Measurements from ENCODE around the gene YY1.

Gene YY1

DNA sequence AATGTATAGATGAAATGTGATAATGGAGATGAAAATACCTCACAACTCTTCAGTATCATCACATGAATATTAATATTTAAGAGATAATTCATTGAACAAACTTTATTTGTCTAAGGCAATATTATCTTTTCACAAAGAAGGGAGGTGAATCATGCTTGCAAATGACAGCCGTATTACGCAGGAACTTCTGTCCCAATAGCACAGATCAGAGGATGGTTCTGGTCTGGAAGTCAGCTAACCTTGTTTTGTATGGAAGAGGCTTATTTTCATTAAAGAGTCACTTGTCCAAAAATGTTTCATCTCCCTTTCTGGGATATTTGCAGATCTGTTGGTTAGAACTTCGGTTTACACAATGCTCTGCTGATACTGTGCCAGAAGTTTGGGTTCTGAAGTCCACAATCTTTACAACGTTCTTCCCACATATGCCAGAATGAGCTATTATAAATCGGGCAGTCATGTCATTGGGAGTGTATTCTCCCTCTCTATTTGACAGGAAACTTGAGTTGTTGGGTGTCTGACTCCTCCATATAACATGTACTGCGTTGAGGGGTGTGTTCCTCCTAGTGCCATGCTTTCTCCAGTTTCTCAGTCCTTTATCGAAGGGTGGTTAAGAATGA lies 29.8 kb downstream of the YY1 start:
- no peak overlapping the region for H3K27ac ChIP-seq (ENCODE audit: extremely low read depth, low read depth, low read length)
- no peak overlapping the region for H3K4me3 ChIP-seq (ENCODE audit: low read depth, low read length)
- ChIA-PET POLR2A (interaction anchor here (0.5 kb wide), 1 partner anchor 20 kb away, joined by 4 read pairs; no protein-coding TSS in a partner anchor), CTCF (interaction anchor here (0.7 to 1.7 kb wide), 8 partner anchors 10 to 384 kb away, joined by 3 to 6 read pairs (median 4); no protein-coding TSS in a partner anchor)
- H3K36me3 ChIP-seq (ENCODE audit: control insufficient read depth in 2 of 2, insufficient read depth in 1 of 2, low read length in 2 of 2): peaks cover 17 to 44% of the 10 kb centered on the region in 2 experiments; a peak in 2 of 3 replicates
- H3K4me1 ChIP-seq (ENCODE audit: control insufficient read depth, insufficient read depth, low read length): peaks cover 6% of the 10 kb centered on the region
- H3K9me3 ChIP-seq (ENCODE audit: control insufficient read depth, insufficient read depth, low read depth, low read length): no peaks in the 10 kb centered on the region
- TF ChIP-seq IKZF3 (tag by site-specific recombination; IDR thresholded peaks at IDR 0.05): no peak
- TF ChIP-seq ZNF600 (tag by site-specific recombination; IDR thresholded peaks at IDR 0.05): 0 out of 2 replicates have a peak, but pooled peaks have one; percentile 48

- ChIA-PET POLR2A (no interaction called here), CTCF (interaction anchor here (0.6 to 1.7 kb wide), 12 partner anchors 10 to 1319 kb away, joined by 3 to 8 read pairs (median 3); no protein-coding TSS in a partner anchor)
- peaks cover 10 to 51% of the 10 kb centered on the region in 2 experiments for H3K36me3 ChIP-seq (ENCODE audit: control insufficient read depth in 2 of 2, insufficient read depth in 1 of 2, low read length in 2 of 2)
- peaks cover 11% of the 10 kb centered on the region for H3K4me1 ChIP-seq (ENCODE audit: control insufficient read depth, insufficient read depth, low read length)
- no peaks in the 10 kb centered on the region for H3K9me3 ChIP-seq (ENCODE audit: control insufficient read depth, insufficient read depth, low read depth, low read length)
- TF ChIP-seq KLF9 (tag by site-specific recombination; IDR thresholded peaks at IDR 0.05; ENCODE audit: low read depth) (no peak), ZNF660 (tag by site-specific recombination; IDR thresholded peaks at IDR 0.05) (no peak), ZNF132 (tag by site-specific recombination; IDR thresholded peaks at IDR 0.05; ENCODE audit: borderline replicate concordance) (no peak), ZNF654 (tag by site-specific recombination; IDR thresholded peaks at IDR 0.05; ENCODE audit: low read depth) (peak; percentile 23)
- H3K27ac ChIP-seq (ENCODE audit: extremely low read depth, low read depth, low read length): peak overlapping the region; percentile 46; the same call in 1 of the 2 replicates
- no peak overlapping the region for H3K4me3 ChIP-seq (ENCODE audit: low read depth, low read length)
These were observed 32.4 kb downstream of the YY1 start for GRCh38 chr14:100271247-100271939.

DNA sequence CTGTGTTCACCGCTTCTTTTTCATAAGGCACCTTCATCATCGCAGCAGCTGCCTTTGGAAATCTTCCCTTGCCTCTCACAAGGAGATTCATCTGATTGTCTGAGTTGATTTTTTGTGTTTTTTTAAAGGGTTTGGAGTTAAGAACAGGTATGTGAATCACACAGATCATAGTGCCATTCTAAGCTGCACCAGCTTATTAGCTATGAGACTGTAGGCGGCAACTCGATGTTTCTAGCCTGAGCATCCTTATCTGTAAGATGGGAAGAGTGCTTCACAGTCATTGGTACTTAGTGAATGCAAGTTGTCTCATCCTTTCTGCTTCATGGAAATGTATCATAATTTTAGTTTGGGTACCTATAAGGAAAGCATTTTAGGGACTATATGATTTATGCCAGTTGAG lies 35.3 kb downstream of the YY1 start:
- Histone ChIP-seq H3K4me1 (ENCODE audit: control insufficient read depth, insufficient read depth, low read length) (peaks cover 11% of the 10 kb centered on the region), H3K27ac (ENCODE audit: extremely low read depth, low read depth, low read length) (no peak overlapping the region), H3K36me3 (ENCODE audit: control insufficient read depth in 2 of 2, insufficient read depth in 1 of 2, low read length in 2 of 2) (peaks cover 10 to 56% of the 10 kb centered on the region in 2 experiments), H3K9me3 (ENCODE audit: control insufficient read depth, insufficient read depth, low read depth, low read length) (no peaks in the 10 kb centered on the region), H3K4me3 (ENCODE audit: low read depth, low read length) (no peak overlapping the region)
- CTCF ChIA-PET: no interaction called here
- POLR2A ChIA-PET: no interaction called here
- TF ChIP-seq ZNF157 (tag by site-specific recombination; IDR thresholded peaks at IDR 0.05): no peak
- no peak for TF ChIP-seq ZNF544 (tag by site-specific recombination; IDR thresholded peaks at IDR 0.05)
- TF ChIP-seq, protein P1, sequence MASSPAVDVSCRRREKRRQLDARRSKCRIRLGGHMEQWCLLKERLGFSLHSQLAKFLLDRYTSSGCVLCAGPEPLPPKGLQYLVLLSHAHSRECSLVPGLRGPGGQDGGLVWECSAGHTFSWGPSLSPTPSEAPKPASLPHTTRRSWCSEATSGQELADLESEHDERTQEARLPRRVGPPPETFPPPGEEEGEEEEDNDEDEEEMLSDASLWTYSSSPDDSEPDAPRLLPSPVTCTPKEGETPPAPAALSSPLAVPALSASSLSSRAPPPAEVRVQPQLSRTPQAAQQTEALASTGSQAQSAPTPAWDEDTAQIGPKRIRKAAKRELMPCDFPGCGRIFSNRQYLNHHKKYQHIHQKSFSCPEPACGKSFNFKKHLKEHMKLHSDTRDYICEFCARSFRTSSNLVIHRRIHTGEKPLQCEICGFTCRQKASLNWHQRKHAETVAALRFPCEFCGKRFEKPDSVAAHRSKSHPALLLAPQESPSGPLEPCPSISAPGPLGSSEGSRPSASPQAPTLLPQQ (tag by site-specific recombination; IDR thresholded peaks at IDR 0.05): no peak
- TF ChIP-seq, protein P2, sequence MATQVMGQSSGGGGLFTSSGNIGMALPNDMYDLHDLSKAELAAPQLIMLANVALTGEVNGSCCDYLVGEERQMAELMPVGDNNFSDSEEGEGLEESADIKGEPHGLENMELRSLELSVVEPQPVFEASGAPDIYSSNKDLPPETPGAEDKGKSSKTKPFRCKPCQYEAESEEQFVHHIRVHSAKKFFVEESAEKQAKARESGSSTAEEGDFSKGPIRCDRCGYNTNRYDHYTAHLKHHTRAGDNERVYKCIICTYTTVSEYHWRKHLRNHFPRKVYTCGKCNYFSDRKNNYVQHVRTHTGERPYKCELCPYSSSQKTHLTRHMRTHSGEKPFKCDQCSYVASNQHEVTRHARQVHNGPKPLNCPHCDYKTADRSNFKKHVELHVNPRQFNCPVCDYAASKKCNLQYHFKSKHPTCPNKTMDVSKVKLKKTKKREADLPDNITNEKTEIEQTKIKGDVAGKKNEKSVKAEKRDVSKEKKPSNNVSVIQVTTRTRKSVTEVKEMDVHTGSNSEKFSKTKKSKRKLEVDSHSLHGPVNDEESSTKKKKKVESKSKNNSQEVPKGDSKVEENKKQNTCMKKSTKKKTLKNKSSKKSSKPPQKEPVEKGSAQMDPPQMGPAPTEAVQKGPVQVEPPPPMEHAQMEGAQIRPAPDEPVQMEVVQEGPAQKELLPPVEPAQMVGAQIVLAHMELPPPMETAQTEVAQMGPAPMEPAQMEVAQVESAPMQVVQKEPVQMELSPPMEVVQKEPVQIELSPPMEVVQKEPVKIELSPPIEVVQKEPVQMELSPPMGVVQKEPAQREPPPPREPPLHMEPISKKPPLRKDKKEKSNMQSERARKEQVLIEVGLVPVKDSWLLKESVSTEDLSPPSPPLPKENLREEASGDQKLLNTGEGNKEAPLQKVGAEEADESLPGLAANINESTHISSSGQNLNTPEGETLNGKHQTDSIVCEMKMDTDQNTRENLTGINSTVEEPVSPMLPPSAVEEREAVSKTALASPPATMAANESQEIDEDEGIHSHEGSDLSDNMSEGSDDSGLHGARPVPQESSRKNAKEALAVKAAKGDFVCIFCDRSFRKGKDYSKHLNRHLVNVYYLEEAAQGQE (tag by site-specific recombination; IDR thresholded peaks at IDR 0.05): no peak
- TF ChIP-seq ZBTB20 (tag by site-specific recombination; IDR thresholded peaks at IDR 0.05): no peak
- TF ChIP-seq ZNF664 (tag by site-specific recombination; IDR thresholded peaks at IDR 0.05): no peak
- no peak for TF ChIP-seq ZNF133 (tag by site-specific recombination; IDR thresholded peaks at IDR 0.05)
- TF ChIP-seq MZF1 (tag by site-specific recombination; IDR thresholded peaks at IDR 0.05; ENCODE audit: borderline replicate concordance): no peak
- TF ChIP-seq GLI4 (tag by site-specific recombination; IDR thresholded peaks at IDR 0.05): no peak
- no peak for TF ChIP-seq ZNF335 (tag by site-specific recombination; conservative IDR thresholded peaks at IDR 0.05)
- no peak for TF ChIP-seq ZNF777 (tag by site-specific recombination; IDR thresholded peaks at IDR 0.05; ENCODE audit: borderline replicate concordance)
- no peak for TF ChIP-seq KLF16 (tag by site-specific recombination; IDR thresholded peaks at IDR 0.05)
- no peak for TF ChIP-seq ZNF610 (tag by site-specific recombination; IDR thresholded peaks at IDR 0.05; ENCODE audit: borderline replicate concordance)
- TF ChIP-seq OSR2 (tag by site-specific recombination; IDR thresholded peaks at IDR 0.05): no peak
- TF ChIP-seq ZNF426 (tag by site-specific recombination; IDR thresholded peaks at IDR 0.05): no peak
- no peak for TF ChIP-seq ZNF138 (tag by site-specific recombination; IDR thresholded peaks at IDR 0.05; ENCODE audit: borderline replicate concordance)
- no peak for TF ChIP-seq ZNF768 (tag by site-specific recombination; IDR thresholded peaks at IDR 0.05)
- no peak for TF ChIP-seq PBX3 (CRISPR knock-in tag; IDR thresholded peaks at IDR 0.05)

All from HEK293 (cell line).